ENCODE results near the gene SLC37A2.

Gene SLC37A2

GRCh38 chr11:125070699-125071254, 7.7 kb downstream of the SLC37A2 start:
- DNase-seq (ENCODE audit: low read depth in 3 of 3, low spot score in 1 of 3) = no peak

GRCh38 chr11:125071435-125071834, 8.3 kb downstream of the SLC37A2 start:
- DNase-seq (ENCODE audit: low read depth in 3 of 3, low spot score in 1 of 3) = no peak

GRCh38 chr11:125071846-125072217, 8.7 kb downstream of the SLC37A2 start:
- DNase-seq (ENCODE audit: low read depth in 3 of 3, low spot score in 1 of 3) = no peak

- no peak for DNase-seq (ENCODE audit: low read depth in 3 of 3, low spot score in 1 of 3)
Observed at GRCh38 chr11:125072218-125072960, 9.3 kb downstream of the SLC37A2 start.

- DNase-seq (ENCODE audit: low read depth in 3 of 3, low spot score in 1 of 3) = no peak
Observed at GRCh38 chr11:125072961-125073590, 10.0 kb downstream of the SLC37A2 start.

- no peak for DNase-seq (ENCODE audit: low read depth in 3 of 3, low spot score in 1 of 3)
Observed at GRCh38 chr11:125073616-125074483, 10.7 kb downstream of the SLC37A2 start.

GRCh38 chr11:125074511-125075241, 11.6 kb downstream of the SLC37A2 start:
- DNase-seq (ENCODE audit: low read depth in 3 of 3, low spot score in 1 of 3) = no peak

- no peak for DNase-seq (ENCODE audit: low read depth in 3 of 3, low spot score in 1 of 3)
Observed at GRCh38 chr11:125075242-125075625, 12.1 kb downstream of the SLC37A2 start.

GRCh38 chr11:125075900-125076317, 12.8 kb downstream of the SLC37A2 start:
- DNase-seq (ENCODE audit: low read depth in 3 of 3, low spot score in 1 of 3) = no peak

- DNase-seq (ENCODE audit: low read depth in 3 of 3, low spot score in 1 of 3) = no peak
Observed at GRCh38 chr11:125076378-125076945, 13.4 kb downstream of the SLC37A2 start.

- no peak for DNase-seq (ENCODE audit: low read depth in 3 of 3, low spot score in 1 of 3)
Observed at GRCh38 chr11:125078016-125078415, 14.9 kb downstream of the SLC37A2 start.

GRCh38 chr11:125078516-125079140, 15.5 kb downstream of the SLC37A2 start:
- no peak for DNase-seq (ENCODE audit: low read depth in 3 of 3, low spot score in 1 of 3)

GRCh38 chr11:125079151-125079877, 16.2 kb downstream of the SLC37A2 start:
- DNase-seq (ENCODE audit: low read depth in 3 of 3, low spot score in 1 of 3) = no peak

- no peak for DNase-seq (ENCODE audit: low read depth in 3 of 3, low spot score in 1 of 3)
Observed at GRCh38 chr11:125079878-125080530, 16.9 kb downstream of the SLC37A2 start.

- DNase-seq (ENCODE audit: low read depth in 3 of 3, low spot score in 1 of 3) = no peak
Observed at GRCh38 chr11:125080531-125080911, 17.4 kb downstream of the SLC37A2 start.

GRCh38 chr11:125081098-125081798, 18.1 kb downstream of the SLC37A2 start:
- no peak for DNase-seq (ENCODE audit: low read depth in 3 of 3, low spot score in 1 of 3)

- DNase-seq (ENCODE audit: low read depth in 3 of 3, low spot score in 1 of 3) = no peak
Observed at GRCh38 chr11:125082040-125082439, 18.9 kb downstream of the SLC37A2 start.

- DNase-seq (ENCODE audit: low read depth in 3 of 3, low spot score in 1 of 3) = no peak
Observed at GRCh38 chr11:125082611-125083311, 19.7 kb downstream of the SLC37A2 start.

All from stimulated activated CD4-positive, alpha-beta T cell treated with anti-CD3 and anti-CD28 coated beads, TNF-alpha, amount 100 ng/mL, for 1 hour (primary cell).